ENCODE measurements around the gene ORC6. TPM values are rescaled to one million over a fixed set of nuclear protein-coding genes. Genes with fewer than 3 reads are reported as not detected.
"Not testable (repeated sequence)": the region's sequence is repeated elsewhere in the genome, so short reads cannot be mapped to it uniquely, and the experiment has no call there.

Gene ORC6
- total RNA-seq, result 10 to 100 TPM; 30.9 to 53.7 TPM

DNA sequence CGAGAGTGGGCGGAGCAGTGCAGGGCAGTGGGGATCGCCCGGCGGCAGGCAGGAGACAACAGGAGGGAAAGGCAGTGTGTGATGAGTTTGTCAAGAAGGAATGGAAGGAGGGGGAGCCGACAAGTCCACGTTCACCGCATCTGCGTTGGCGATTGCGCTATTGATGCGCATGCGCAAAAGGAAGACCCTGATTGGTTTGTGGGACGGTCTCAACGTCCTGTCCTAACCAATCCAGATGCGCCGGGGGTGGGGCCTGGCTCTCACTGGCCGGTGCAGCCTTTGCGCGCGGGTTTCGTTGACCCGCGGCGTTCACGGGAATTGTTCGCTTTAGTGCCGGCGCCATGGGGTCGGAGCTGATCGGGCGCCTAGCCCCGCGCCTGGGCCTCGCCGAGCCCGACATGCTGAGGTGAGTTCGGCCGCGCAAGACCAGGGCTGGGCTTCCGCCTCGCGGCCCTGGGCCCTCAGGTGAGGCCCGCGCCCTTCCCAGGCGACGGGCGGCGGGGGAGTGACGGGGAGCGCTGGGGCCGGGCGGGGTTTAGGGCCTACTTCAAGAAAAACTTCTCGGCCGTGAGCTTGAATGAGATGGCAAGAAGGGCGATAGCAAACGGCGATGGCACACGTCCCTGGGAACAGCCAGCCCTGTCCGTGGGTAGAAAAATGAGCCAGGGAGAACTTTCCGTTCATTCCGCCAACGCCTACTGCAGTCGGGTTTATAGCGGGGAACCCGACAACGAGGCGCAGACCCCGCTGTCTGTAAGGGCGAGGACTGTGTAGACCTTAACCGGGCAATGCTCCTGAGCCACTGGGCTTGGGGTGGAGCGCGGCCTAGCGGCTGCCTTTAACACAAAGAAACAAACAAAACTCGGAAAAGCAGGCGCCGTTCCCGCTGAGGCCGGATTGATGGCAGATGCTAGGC lies at the start of gene ORC6:
TSS of gene ORC6 (plus strand) at position 295 of the 916 bp plus-strand sequence. CDS start at position 342, 47 bp downstream.
- ATAC-seq (replicated peaks), result peak; percentile 87
- H3K27me3 Mint-ChIP-seq, result no peaks in the 10 kb centered on the region
- H3K36me3 Mint-ChIP-seq (ENCODE audit: low read depth), result peaks cover 29% of the 10 kb centered on the region
- peaks cover 29% of the 10 kb centered on the region for H3K4me1 Mint-ChIP-seq
- no peak within 1 kb of the TSS for H3K4me3 Mint-ChIP-seq
- no peak within 1 kb of the TSS for H3K27ac Mint-ChIP-seq
- H3K9me3 Mint-ChIP-seq, result no peaks in the 10 kb centered on the region

- H3K4me3 Mint-ChIP-seq, result no peak overlapping the region
- no peak for ATAC-seq (replicated peaks)
- no peak overlapping the region for H3K27ac Mint-ChIP-seq
- H3K27me3 Mint-ChIP-seq, result no peaks in the 10 kb centered on the region
- H3K9me3 Mint-ChIP-seq, result peaks cover 5% of the 10 kb centered on the region
- H3K4me1 Mint-ChIP-seq, result no peaks in the 10 kb centered on the region
- H3K36me3 Mint-ChIP-seq (ENCODE audit: low read depth), result no peaks in the 10 kb centered on the region
Observed at GRCh38 chr16:46648656-46649055, 40.8 kb upstream of the ORC6 start.

DNA sequence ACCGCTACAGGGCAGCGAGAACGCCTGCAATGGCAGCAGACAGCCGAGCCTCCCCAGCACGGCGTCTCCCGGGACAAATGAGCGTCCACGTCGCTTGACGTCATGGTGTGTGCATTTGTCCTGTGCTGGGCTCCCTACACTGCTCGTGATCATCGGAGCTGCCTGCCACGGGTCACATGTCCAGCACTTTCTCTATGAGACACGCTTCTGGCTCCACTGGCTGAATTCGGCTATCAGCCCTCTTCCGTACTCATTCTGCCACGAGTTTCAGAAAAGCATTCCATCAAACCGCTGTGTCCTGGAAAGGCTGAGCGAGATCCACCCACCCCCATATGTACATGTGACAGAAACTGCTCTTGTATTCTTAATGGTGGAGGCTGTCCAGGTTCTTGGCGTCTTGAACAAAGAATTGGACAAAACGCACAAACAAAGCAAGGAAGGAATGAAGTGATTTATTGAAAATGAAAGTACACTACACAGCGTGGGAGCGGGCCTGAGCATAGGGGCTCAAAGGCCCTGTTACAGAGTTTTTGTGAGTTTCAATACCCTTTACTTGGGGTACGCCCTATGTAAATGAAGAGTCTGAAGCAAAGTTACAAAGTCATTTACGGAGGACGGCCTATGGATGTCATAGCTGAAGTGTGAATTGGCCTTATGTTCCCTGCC lies 39.7 kb upstream of the ORC6 start:
- Mint-ChIP-seq H3K4me3 (no peak overlapping the region), H3K9me3 (no peaks in the 10 kb centered on the region), H3K27me3 (no peaks in the 10 kb centered on the region), H3K27ac (no peak overlapping the region), H3K36me3 (ENCODE audit: low read depth) (no peaks in the 10 kb centered on the region), H3K4me1 (no peaks in the 10 kb centered on the region)
- no peak for ATAC-seq (replicated peaks)

- no peak for ATAC-seq (replicated peaks)
- no peaks in the 10 kb centered on the region for H3K36me3 Mint-ChIP-seq (ENCODE audit: low read depth)
- no peaks in the 10 kb centered on the region for H3K4me1 Mint-ChIP-seq
- no peaks in the 10 kb centered on the region for H3K27me3 Mint-ChIP-seq
- no peak overlapping the region for H3K4me3 Mint-ChIP-seq
- no peak overlapping the region for H3K27ac Mint-ChIP-seq
- no peaks in the 10 kb centered on the region for H3K9me3 Mint-ChIP-seq
Observed at GRCh38 chr16:46650254-46650623, 39.2 kb upstream of the ORC6 start.

DNA sequence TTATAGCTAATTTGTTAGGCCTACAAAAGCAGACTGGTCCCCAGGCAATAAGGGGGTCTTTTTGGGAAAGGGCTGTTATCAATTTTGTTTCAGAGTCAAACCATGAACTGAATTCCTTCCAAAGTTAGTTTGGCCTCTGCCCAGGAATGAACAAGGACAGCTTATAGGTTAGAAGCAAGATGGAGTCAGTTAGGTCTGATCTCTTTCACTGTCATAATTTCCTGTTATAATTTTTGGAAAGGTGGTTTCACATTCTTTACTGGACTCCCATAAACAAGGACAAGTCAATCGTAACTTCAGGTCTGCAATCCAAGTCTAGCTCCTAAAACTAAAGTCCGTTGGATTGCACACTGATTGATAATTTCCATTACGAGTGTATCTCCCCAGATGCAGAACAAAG lies 38.2 kb upstream of the ORC6 start:
- Mint-ChIP-seq H3K27me3 (no peaks in the 10 kb centered on the region), H3K4me1 (no peaks in the 10 kb centered on the region), H3K4me3 (no peak overlapping the region), H3K36me3 (ENCODE audit: low read depth) (peaks cover 9% of the 10 kb centered on the region), H3K9me3 (no peaks in the 10 kb centered on the region), H3K27ac (no peak overlapping the region)
- ATAC-seq (replicated peaks), result no peak

- Mint-ChIP-seq H3K9me3 (no peaks in the 10 kb centered on the region), H3K4me1 (no peaks in the 10 kb centered on the region), H3K27ac (no peak overlapping the region), H3K36me3 (ENCODE audit: low read depth) (peaks cover 66% of the 10 kb centered on the region), H3K4me3 (no peak overlapping the region), H3K27me3 (no peaks in the 10 kb centered on the region)
- peak; percentile 93 for ATAC-seq (replicated peaks)
Observed at GRCh38 chr16:46658925-46659324, 30.5 kb upstream of the ORC6 start.

DNA sequence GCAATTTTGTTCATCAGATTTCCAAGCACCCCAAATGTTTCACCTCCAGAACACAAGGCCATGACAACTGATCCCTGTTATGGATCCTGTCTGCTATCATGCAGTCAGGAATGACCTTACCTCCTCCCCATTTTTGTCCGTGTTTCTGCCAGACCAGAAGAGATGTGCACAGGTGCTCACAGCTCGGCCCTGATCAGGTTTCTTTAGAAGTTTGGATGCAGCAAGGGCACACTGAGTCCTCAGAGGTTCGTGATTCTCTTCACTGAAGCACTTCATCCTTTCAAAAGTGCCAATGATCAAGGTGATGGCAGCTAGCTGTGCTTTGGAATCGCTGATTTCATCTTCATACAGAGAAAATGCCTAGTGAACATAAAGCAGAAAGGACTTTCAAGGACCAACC lies 27.3 kb upstream of the ORC6 start:
- H3K4me3 Mint-ChIP-seq, result no peak overlapping the region
- peaks cover 85% of the 10 kb centered on the region for H3K36me3 Mint-ChIP-seq (ENCODE audit: low read depth)
- ATAC-seq (replicated peaks), result no peak
- H3K9me3 Mint-ChIP-seq, result no peaks in the 10 kb centered on the region
- no peak overlapping the region for H3K27ac Mint-ChIP-seq
- H3K27me3 Mint-ChIP-seq, result no peaks in the 10 kb centered on the region
- no peaks in the 10 kb centered on the region for H3K4me1 Mint-ChIP-seq

DNA sequence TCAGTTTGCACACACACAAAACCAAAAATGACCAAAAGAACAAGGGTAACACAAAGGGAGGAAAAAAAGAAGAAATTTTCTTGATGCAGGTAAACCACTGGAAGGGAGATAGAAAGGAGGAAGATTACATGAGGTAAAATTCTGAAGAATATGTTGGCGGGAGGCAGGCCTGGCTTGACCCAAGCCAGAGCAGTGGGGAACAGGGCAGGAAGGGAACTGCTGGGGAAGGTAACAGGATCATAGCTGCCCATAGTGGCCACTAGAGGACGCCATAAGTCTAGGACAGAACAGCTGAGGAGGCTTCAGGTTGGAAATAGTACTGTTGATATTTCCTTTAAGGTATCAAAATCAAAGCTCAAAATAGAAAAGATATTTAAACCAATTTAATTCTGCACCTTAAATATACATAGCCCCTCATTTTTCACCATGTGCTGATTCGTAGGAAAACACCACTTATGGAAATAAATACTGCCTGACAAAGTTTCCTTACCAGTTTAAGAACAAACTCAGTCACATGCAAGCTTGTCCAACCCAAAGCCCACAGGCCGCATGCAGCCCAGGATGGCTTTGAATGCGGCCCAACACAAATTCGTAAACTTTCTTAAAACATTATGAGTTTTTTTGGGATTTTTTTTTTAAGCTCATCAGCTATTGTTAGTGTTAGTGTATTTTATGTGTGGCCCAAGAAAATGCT lies 16.0 kb upstream of the ORC6 start:
- Mint-ChIP-seq H3K4me1 (no peaks in the 10 kb centered on the region), H3K4me3 (no peak overlapping the region), H3K27ac (no peak overlapping the region), H3K36me3 (ENCODE audit: low read depth) (peaks cover 100% of the 10 kb centered on the region), H3K9me3 (no peaks in the 10 kb centered on the region), H3K27me3 (no peaks in the 10 kb centered on the region)
- ATAC-seq (replicated peaks), result peak; percentile 88

DNA sequence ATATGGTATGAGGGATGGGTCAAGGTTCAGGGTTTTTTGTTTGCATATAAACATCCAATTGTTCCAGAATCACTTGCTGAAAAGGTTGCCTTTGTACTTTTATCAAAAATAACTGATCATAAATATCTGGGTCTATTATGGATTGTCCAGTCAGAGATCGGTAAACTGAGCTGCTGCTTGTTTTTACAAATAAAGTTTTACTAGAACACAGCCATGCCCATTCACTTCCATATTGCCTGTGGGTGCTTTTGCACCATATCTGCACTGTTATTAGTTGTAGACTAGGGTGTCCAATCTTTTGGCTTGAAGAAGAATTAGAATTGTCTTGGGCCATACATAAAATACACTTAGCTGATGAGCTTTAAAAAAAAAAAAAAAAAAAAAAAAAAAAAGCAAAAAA lies 11.5 kb upstream of the ORC6 start:
- not testable (repeated sequence) for H3K4me3 Mint-ChIP-seq; H3K4me1 Mint-ChIP-seq; H3K27ac Mint-ChIP-seq; H3K27me3 Mint-ChIP-seq; ATAC-seq (replicated peaks); H3K9me3 Mint-ChIP-seq
- H3K36me3 Mint-ChIP-seq (ENCODE audit: low read depth), result peaks cover 98% of the 10 kb centered on the region

DNA sequence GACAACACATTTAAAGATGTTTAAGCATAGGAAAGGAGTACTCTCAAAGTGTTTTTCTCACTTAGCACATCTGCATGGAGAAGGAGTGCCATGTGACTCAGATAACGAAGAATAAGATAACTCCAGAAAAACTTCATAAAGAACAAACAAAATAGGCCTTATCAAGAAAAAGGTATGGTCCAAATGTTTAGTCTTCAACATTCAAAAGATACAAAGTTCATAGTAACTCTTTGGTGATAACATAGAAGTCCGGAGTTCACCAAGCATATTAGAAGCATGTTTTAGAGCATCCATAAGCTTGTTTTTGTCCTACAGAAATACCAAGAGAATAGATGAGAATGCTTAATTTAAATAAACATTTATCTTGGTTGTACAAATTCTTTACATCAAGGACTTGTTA lies 7.6 kb upstream of the ORC6 start:
- H3K27me3 Mint-ChIP-seq; H3K9me3 Mint-ChIP-seq; H3K27ac Mint-ChIP-seq; H3K4me3 Mint-ChIP-seq; ATAC-seq (replicated peaks): not testable (repeated sequence)
- H3K4me1 Mint-ChIP-seq, result peaks cover 18% of the 10 kb centered on the region
- H3K36me3 Mint-ChIP-seq (ENCODE audit: low read depth), result peaks cover 59% of the 10 kb centered on the region

GRCh38 chr16:46686815-46687473 lies 2.5 kb upstream of the ORC6 start:
- H3K36me3 Mint-ChIP-seq (ENCODE audit: low read depth), result peaks cover 18% of the 10 kb centered on the region
- no peak overlapping the region for H3K4me3 Mint-ChIP-seq
- H3K27ac Mint-ChIP-seq, result no peak overlapping the region
- ATAC-seq (replicated peaks), result no peak
- peaks cover 34% of the 10 kb centered on the region for H3K4me1 Mint-ChIP-seq
- no peaks in the 10 kb centered on the region for H3K27me3 Mint-ChIP-seq
- no peaks in the 10 kb centered on the region for H3K9me3 Mint-ChIP-seq

DNA sequence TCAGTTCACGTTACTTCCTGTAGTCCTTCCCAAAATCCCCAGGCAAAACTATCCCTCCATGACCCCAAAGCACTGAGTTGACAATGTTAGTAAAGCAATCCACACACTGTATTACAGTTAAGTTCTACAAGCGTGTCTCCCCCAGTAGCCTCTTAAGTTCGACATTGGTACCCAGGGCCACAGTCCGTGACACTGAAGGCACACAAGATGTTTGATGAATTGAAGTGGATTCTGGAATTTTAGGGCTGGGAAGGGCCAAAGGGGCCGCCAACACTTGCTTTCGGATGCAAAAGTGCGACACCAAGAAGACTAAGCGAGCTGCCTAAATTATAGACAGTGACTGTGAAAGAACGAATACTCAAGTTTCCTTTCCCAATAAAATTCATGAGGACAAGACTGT lies 2.0 kb upstream of the ORC6 start:
- no peak overlapping the region for H3K27ac Mint-ChIP-seq
- H3K36me3 Mint-ChIP-seq (ENCODE audit: low read depth), result peaks cover 18% of the 10 kb centered on the region
- no peak overlapping the region for H3K4me3 Mint-ChIP-seq
- ATAC-seq (replicated peaks), result no peak
- no peaks in the 10 kb centered on the region for H3K9me3 Mint-ChIP-seq
- peaks cover 34% of the 10 kb centered on the region for H3K4me1 Mint-ChIP-seq
- no peaks in the 10 kb centered on the region for H3K27me3 Mint-ChIP-seq

DNA sequence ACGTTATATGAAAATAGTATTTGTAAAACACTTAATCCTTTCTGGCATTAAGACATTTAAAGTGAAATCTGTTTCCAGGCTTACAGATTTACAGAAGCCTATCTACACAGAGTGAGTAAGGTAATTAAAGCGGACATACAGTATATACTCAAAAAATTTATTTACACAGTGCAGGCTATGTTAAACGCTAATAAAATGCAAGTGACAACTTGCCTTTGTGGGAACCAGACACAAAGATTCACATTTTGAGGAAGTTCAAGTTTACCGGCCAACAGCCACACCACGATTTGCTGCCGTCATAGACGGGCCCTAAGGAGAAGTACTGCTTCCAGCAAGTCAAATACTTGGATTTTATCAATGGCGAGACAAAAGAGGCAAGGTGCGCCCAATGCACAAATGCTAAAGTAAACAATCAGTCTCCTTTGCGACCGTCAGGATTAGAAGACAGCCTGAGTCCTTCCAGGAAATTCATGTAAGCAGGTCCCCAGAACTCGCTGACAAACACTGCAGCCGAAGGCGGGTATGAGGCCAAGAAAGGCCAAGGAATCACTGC lies 1.3 kb upstream of the ORC6 start:
- Mint-ChIP-seq H3K4me1 (peaks cover 34% of the 10 kb centered on the region), H3K27me3 (no peaks in the 10 kb centered on the region), H3K9me3 (no peaks in the 10 kb centered on the region), H3K4me3 (no peak overlapping the region), H3K27ac (no peak overlapping the region), H3K36me3 (ENCODE audit: low read depth) (peaks cover 22% of the 10 kb centered on the region)
- ATAC-seq (replicated peaks), result no peak
